ENCODE results near the gene NELFA. TPM values are rescaled to one million over a fixed set of nuclear protein-coding genes. Genes with fewer than 3 reads are reported as not detected.

Gene NELFA
- total RNA-seq, 2 experiments from 2014 or later, result 44.8 to 46.2 TPM

DNA sequence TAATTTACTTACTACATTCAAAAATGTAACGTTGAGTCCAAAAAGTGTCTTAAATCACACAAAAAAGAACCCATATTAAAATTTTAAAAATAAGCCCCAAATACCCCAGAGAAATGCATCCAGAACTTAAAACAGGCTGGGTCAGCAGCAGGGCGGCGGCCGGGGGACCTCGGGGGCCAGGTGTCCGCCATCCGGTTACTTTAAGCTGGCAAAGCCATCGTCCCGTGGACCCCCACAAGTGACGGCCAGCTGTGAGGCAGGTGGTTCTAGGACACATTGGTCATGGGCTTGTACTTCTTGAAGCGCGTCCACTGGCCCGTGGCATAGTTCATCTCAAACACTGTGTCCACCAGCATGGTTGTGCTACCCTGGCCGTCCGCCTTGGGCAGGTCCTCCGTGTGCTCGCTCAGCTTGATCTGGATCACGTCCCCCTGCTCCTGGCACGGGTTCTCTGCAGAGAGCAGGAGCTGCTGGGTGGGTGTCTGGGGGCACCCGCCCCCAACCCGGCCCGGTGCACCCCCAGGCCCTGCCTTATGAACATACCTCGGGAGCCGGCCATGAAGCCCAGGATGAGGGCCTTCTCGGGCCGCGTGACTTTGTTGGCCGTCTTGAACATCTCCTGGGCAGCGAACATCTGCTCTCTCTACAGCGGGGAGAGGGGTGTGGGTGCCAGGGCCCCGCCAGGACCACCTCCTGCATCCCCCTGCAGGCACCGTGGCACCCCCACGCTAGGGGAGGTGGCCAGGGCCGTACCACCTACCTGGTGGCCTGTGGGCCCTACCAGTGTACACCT is 25.5 kb downstream of the NELFA start:
- Mint-ChIP-seq H3K4me1 (peaks cover 2% of the 10 kb centered on the region), H3K36me3 (peaks cover 23% of the 10 kb centered on the region), H3K27me3 (no peaks in the 10 kb centered on the region), H3K4me3 (no peak overlapping the region), H3K9me3 (no peaks in the 10 kb centered on the region), H3K27ac (no peak overlapping the region)
- DNase-seq, result no peak

DNA sequence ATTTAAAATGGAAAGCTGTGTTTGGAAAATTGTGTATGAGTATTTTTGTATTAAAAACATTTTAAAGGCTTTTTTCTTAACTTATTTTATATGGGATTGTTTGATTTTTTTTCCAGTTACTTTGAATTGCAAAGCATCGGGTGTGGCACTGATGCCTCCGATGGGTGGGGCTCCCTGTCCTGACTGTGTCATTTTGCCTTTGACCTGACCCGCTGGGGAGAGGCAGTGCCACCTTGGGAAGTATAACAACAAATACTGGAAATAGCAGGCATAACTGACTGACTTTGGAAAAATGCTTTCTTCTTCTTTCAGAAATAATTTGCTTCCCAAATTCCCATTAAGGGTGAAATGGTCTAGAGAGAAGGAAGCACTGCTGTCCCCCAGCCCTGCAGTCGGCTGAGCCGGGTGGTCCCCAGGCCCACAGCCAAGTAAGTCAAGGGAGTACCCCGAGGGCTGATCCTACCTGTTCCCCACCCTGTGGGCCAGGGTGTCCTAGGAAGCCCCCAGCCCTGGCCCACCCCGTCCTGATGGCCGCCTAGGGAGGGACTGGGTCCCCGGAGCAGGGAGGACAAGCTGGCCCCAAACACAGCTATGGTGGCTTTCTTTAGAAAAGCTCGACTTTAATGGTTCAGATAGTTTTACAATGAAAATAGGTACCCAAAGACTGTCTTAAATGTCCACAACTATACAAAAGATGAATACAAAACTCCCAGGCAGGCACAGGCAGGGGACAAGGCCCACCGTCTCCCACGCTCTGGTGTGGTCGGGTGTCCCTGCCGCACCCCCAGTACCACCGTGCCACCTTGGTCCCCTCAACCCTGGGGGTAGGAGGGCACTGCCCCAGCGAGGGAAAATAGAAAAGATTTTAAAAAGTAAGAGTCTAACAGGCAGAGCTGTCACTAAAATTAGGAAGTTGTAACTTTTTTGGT is 26.4 kb downstream of the NELFA start:
- no peak overlapping the region for H3K4me3 Mint-ChIP-seq
- no peak for DNase-seq
- H3K27ac Mint-ChIP-seq, result no peak overlapping the region
- H3K36me3 Mint-ChIP-seq, result peaks cover 28% of the 10 kb centered on the region
- H3K4me1 Mint-ChIP-seq, result peaks cover 2% of the 10 kb centered on the region
- H3K27me3 Mint-ChIP-seq, result no peaks in the 10 kb centered on the region
- no peaks in the 10 kb centered on the region for H3K9me3 Mint-ChIP-seq

DNA sequence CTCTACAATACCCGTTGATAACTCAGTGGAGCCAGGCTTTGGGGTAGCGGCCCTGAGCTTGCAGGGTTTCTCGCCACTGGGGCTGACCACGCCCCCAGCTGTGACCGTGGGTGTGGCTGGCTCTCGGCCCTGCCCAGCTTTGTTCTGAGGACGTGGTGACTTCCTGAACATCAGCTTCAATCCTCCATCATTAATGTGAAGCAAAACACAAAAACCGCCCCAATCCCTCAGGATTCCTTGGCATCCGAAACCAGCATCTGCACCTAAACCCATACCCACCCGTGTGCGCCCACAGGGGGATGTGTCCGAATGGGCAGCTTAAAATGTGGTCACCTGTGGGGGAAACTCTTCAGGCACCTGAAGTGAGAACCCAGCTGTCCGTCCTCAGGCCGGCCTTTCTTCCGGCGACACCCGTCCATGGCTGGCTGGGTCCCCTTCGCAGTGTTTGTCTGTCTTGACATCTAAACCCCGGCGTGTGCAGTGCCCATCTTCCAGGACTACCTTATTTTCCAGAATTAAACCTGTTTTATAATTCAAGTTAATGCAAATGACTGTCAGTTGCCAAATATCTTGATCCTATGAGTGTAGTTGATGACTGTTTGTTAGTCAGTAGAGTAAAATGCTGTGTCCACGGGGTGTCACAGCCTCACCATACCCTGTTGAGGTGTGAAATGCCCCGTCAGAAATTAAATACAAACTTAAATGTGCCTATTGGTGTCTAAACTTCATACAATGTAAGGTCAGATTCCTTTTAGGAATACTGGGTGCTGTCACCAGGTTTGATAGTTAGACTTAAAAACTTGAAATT is 27.3 kb downstream of the NELFA start:
- no peak for DNase-seq
- H3K4me1 Mint-ChIP-seq, result peaks cover 2% of the 10 kb centered on the region
- no peaks in the 10 kb centered on the region for H3K9me3 Mint-ChIP-seq
- H3K4me3 Mint-ChIP-seq, result no peak overlapping the region
- no peaks in the 10 kb centered on the region for H3K27me3 Mint-ChIP-seq
- H3K36me3 Mint-ChIP-seq, result peaks cover 28% of the 10 kb centered on the region
- peak overlapping the region; percentile 28 for H3K27ac Mint-ChIP-seq

- Mint-ChIP-seq H3K36me3 (peaks cover 30% of the 10 kb centered on the region), H3K4me3 (no peak overlapping the region), H3K4me1 (peaks cover 2% of the 10 kb centered on the region), H3K9me3 (no peaks in the 10 kb centered on the region), H3K27ac (peak overlapping the region; percentile 28), H3K27me3 (no peaks in the 10 kb centered on the region)
- no peak for DNase-seq
These were observed 28.2 kb downstream of the NELFA start for GRCh38 chr4:1980561-1981041.

GRCh38 chr4:1979477-1980196 is 29.1 kb downstream of the NELFA start:
- Mint-ChIP-seq H3K27ac (peak overlapping the region; percentile 26), H3K27me3 (no peaks in the 10 kb centered on the region), H3K9me3 (no peaks in the 10 kb centered on the region), H3K36me3 (peaks cover 33% of the 10 kb centered on the region), H3K4me3 (no peak overlapping the region), H3K4me1 (peaks cover 2% of the 10 kb centered on the region)
- DNase-seq, result no peak

- Mint-ChIP-seq H3K9me3 (no peaks in the 10 kb centered on the region), H3K36me3 (peaks cover 30% of the 10 kb centered on the region), H3K27ac (peak overlapping the region; percentile 26), H3K4me3 (no peak overlapping the region), H3K27me3 (no peaks in the 10 kb centered on the region), H3K4me1 (peaks cover 2% of the 10 kb centered on the region)
- DNase-seq, result no peak
These were observed 29.9 kb downstream of the NELFA start for GRCh38 chr4:1978741-1979476.

DNA sequence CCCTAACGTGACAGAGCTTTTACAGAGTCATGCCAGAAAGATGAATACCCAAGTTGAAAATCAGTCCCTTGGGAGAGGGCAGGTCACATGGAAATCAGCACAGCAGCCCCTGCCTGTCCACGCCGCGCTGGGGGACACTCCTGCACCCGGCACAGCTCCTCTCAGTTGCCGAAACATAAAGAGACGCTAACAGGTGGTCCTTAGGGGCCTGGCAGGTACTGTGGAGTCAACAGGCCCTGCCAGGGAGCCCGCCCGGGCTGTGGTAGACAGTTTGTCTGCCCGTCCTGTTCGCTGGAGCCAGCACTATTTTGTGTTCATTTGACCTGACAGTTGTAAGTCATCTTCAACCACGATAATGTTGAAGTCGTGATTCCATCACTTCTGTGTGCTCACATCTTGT is 30.5 kb downstream of the NELFA start:
- Mint-ChIP-seq H3K36me3 (peaks cover 30% of the 10 kb centered on the region), H3K27me3 (no peaks in the 10 kb centered on the region), H3K9me3 (no peaks in the 10 kb centered on the region), H3K4me1 (peaks cover 2% of the 10 kb centered on the region), H3K4me3 (no peak overlapping the region), H3K27ac (no peak overlapping the region)
- no peak for DNase-seq

DNA sequence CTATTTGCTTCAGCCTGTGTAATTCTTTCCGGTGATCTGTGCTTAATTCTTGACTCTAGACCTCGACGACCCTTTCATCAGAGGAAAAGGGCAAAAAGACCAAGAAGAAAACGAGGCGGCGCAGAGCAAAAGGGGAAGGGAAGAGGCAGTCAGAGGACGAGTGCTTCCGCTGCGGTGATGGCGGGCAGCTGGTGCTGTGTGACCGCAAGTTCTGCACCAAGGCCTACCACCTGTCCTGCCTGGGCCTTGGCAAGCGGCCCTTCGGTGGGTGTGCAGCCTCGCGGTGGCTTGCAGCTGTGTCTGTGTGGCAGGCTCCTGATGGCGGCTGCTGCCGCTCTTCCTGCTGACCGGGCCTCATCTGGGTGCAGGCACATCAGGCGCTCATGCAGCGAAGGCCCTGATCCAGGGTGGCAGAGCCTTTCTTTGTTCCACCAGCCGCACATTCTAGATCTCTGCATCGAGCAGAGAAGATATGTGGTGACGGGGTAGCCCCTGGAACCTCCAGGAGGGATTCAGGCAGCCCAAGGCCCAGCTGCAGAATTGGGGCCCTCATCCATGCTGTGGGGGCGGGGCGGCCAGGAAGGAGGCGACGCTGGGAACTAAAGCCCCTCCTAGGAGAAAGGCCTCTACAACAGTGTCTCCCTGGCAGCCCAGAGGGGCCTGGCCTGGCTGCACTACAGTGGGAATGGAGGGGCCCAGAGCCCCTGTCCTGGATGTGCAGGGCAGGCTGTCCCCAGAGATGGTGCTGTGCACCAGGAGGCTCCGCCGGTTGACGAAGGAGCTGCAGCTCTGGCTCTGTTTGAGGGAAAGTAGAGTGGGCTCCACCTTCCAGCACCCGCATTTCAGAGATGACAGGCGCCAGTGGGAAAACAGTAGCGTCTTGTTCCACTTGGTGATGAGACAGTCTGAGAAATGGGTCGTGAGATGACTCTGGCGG is 32.1 kb downstream of the NELFA start:
- H3K9me3 Mint-ChIP-seq, result no peaks in the 10 kb centered on the region
- no peak overlapping the region for H3K27ac Mint-ChIP-seq
- peaks cover 2% of the 10 kb centered on the region for H3K4me1 Mint-ChIP-seq
- no peak overlapping the region for H3K4me3 Mint-ChIP-seq
- no peak for DNase-seq
- no peaks in the 10 kb centered on the region for H3K27me3 Mint-ChIP-seq
- peaks cover 30% of the 10 kb centered on the region for H3K36me3 Mint-ChIP-seq

DNA sequence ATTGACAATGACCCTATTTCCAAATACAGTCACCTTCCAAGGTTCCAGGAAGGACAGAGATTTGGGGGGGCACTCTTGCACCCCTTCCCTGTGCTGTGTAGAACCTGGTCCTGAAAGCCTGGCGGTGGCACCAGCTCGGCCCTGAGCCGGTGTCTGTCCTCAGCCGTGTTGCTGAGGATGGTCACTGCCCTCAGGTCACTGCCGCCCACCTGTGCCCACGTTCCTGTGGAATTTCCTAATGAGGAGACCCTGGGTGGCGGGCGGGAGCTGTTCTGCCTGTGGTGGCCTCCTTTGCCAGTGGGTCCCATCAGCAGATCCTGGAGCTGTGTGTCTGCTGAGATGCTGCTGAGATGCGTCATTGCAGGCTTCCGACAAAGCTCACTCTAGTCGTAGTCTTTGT is 32.9 kb downstream of the NELFA start:
- H3K36me3 Mint-ChIP-seq, result peaks cover 29% of the 10 kb centered on the region
- no peak overlapping the region for H3K27ac Mint-ChIP-seq
- peaks cover 2% of the 10 kb centered on the region for H3K4me1 Mint-ChIP-seq
- H3K27me3 Mint-ChIP-seq, result no peaks in the 10 kb centered on the region
- H3K9me3 Mint-ChIP-seq, result no peaks in the 10 kb centered on the region
- DNase-seq, result no peak
- no peak overlapping the region for H3K4me3 Mint-ChIP-seq

GRCh38 chr4:1975391-1975801 is 33.4 kb downstream of the NELFA start:
- no peak for DNase-seq
- H3K4me1 Mint-ChIP-seq, result peaks cover 2% of the 10 kb centered on the region
- H3K36me3 Mint-ChIP-seq, result peaks cover 27% of the 10 kb centered on the region
- no peak overlapping the region for H3K27ac Mint-ChIP-seq
- H3K27me3 Mint-ChIP-seq, result no peaks in the 10 kb centered on the region
- H3K9me3 Mint-ChIP-seq, result no peaks in the 10 kb centered on the region
- no peak overlapping the region for H3K4me3 Mint-ChIP-seq

GRCh38 chr4:1974840-1975239 is 33.9 kb downstream of the NELFA start:
- Mint-ChIP-seq H3K9me3 (no peaks in the 10 kb centered on the region), H3K4me1 (peaks cover 2% of the 10 kb centered on the region), H3K4me3 (no peak overlapping the region), H3K27me3 (no peaks in the 10 kb centered on the region), H3K36me3 (peaks cover 24% of the 10 kb centered on the region), H3K27ac (no peak overlapping the region)
- DNase-seq, result no peak

DNA sequence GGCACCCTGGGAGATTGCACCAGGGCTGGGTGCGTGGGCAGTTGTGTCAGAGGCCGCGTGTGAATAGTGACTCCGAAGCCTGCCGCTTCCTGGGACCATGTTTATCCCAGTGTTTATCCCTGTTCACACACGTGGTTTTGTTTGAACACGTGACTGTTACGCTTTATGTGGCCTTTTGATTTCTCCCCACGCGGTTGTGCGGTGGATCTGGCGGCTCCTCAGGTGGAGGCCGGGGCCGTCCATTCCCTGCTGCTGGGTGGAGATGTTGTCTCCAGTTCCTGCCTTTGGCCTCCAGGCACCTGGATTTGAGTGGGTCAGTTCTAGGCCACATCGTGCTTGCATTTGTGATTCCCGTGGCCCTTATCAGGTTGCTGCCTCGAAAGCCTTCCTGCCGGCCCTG is 35.1 kb downstream of the NELFA start:
- H3K4me3 Mint-ChIP-seq, result no peak overlapping the region
- H3K36me3 Mint-ChIP-seq, result peaks cover 21% of the 10 kb centered on the region
- H3K9me3 Mint-ChIP-seq, result no peaks in the 10 kb centered on the region
- H3K4me1 Mint-ChIP-seq, result no peaks in the 10 kb centered on the region
- no peak for DNase-seq
- H3K27me3 Mint-ChIP-seq, result no peaks in the 10 kb centered on the region
- no peak overlapping the region for H3K27ac Mint-ChIP-seq

DNA sequence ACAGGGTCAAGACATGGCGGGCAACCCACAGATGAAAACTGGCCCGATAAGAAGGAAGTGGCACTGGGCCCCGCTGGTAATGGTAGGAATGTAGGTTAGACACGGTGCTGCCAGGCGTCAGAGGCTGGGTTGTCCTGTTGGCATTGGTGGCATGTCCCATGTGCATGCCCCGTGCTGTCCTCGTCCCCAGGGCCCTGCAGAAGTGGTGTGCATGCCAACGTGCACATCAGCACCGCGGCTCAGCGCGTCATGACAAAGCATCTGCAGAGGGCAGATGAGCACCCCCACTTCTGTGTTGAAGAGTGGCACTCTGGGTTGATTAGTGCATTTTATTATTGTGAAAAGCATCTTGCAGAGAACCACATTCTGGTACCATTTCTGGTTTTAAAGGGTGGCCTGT is 35.6 kb downstream of the NELFA start:
- H3K27me3 Mint-ChIP-seq, result no peaks in the 10 kb centered on the region
- H3K4me1 Mint-ChIP-seq, result no peaks in the 10 kb centered on the region
- no peak for DNase-seq
- H3K4me3 Mint-ChIP-seq, result no peak overlapping the region
- no peak overlapping the region for H3K27ac Mint-ChIP-seq
- H3K9me3 Mint-ChIP-seq, result no peaks in the 10 kb centered on the region
- H3K36me3 Mint-ChIP-seq, result peaks cover 23% of the 10 kb centered on the region
